Natural killer cell (primary cell): ENCODE measurements around the gene CDHR1. TPM values are rescaled to one million over a fixed set of nuclear protein-coding genes. Genes with fewer than 3 reads are reported as not detected.

Source experiments
- ATAC-seq, 3 donors: fragments of 150-1000 bp in 2 of 3; fragments of 200-7000 bp in 1 of 3; cut with Tn5 transposase; 1 replicate in 1 of 3; 2 replicates in 2 of 3; pipeline ENCODE4 v1.10.0; 2021; ENCODE audit warnings: mild to moderate bottlenecking in 2 of 3, moderate library complexity in 2 of 3
- DNase-seq, 2 donors: peaks; one replicate each; pipeline versions ENCODE4 v3.0.0 to v3.0.0-alpha.2; 2013 to 2021; ENCODE audit warnings: mixed read lengths in 1 of 2
- H3K27ac ChIP-seq: one replicate; pipeline ENCODE4 v1.5.1; 2013; ENCODE audit warnings: mild to moderate bottlenecking, low read length
- H3K27me3 ChIP-seq: one replicate; pipeline ENCODE4 v1.6.1; 2013; ENCODE audit warnings: low read length; ENCODE audit not compliant: control insufficient read depth, insufficient read depth
- H3K36me3 ChIP-seq: one replicate; pipeline ENCODE4 v1.6.1; 2013; ENCODE audit warnings: low read length; ENCODE audit not compliant: control insufficient read depth, insufficient read depth
- H3K4me1 ChIP-seq: one replicate; pipeline ENCODE4 v1.6.1; 2013; ENCODE audit warnings: low read length; ENCODE audit not compliant: control insufficient read depth, insufficient read depth
- H3K4me3 ChIP-seq: one replicate; pipeline ENCODE4 v1.5.1; 2013; ENCODE audit warnings: low read length
- H3K9me3 ChIP-seq: one replicate; pipeline ENCODE4 v1.6.1; 2013; ENCODE audit warnings: low read length; ENCODE audit not compliant: control insufficient read depth, insufficient read depth
- H3K27ac Mint-ChIP-seq, 2 donors: one replicate each; pipeline ENCODE4 v1.8.0; 2022; ENCODE audit warnings: mild to moderate bottlenecking in 2 of 2, mixed read lengths in 2 of 2, moderate library complexity in 1 of 2
- H3K27me3 Mint-ChIP-seq, 2 donors: one replicate each; pipeline ENCODE4 v1.8.0; 2022; ENCODE audit warnings: low read depth in 2 of 2, mixed read lengths in 2 of 2
- H3K36me3 Mint-ChIP-seq: one replicate; pipeline ENCODE4 v1.8.0; 2022; ENCODE audit warnings: mixed read lengths
- H3K4me1 Mint-ChIP-seq, 2 donors: one replicate each; pipeline ENCODE4 v1.8.0; 2022; ENCODE audit warnings: mixed read lengths in 2 of 2
- H3K4me3 Mint-ChIP-seq: one replicate; pipeline ENCODE4 v1.8.0; 2022; ENCODE audit warnings: mild to moderate bottlenecking, moderate library complexity, mixed read lengths
- H3K9me3 Mint-ChIP-seq, 2 donors: one replicate each; pipeline ENCODE4 v1.8.0; 2022; ENCODE audit warnings: mixed read lengths in 2 of 2
- CTCF ChIP-seq: fragments of 200-600 bp; IDR thresholded peaks from one replicate; pipeline ENCODE4 v1.8.0; 2022; ENCODE audit warnings: antibody characterized with exemption
- WGBS: methylation state at CpG from one replicate; pipeline ENCODE4 v1.1.7; 2013; ENCODE audit warnings: missing lambda C conversion rate; ENCODE audit not compliant: insufficient coverage; 5-methylcytosine and 5-hydroxymethylcytosine counted together
- intact Hi-C: fragments of 100-400 bp; cut with micrococcal nuclease; formaldehyde crosslinking; loops from one replicate; pipeline ENCODE4 v1.14.2; 2022
- total RNA-seq, 4 donors: library from RNA; stranded (reverse); fragments of 120-200 nt in 1 of 4; gene quantifications; one replicate each; pipeline versions ENCODE4 v1.2.3 to v1.2.4, GENCODE V29; 2013 to 2022

CDHR1 gene
- total RNA-seq, 3 donors from 2014 or later (not counting 1 experiment from before 2014, with no cell fraction given) = 4.0 to 9.5 (median 6.5) TPM

- H3K4me1 ChIP-seq = peaks cover 53% of the 10 kb centered on the region
Observed at GRCh38 chr10:84176351-84176750, 18.0 kb upstream of the CDHR1 start.

DNA sequence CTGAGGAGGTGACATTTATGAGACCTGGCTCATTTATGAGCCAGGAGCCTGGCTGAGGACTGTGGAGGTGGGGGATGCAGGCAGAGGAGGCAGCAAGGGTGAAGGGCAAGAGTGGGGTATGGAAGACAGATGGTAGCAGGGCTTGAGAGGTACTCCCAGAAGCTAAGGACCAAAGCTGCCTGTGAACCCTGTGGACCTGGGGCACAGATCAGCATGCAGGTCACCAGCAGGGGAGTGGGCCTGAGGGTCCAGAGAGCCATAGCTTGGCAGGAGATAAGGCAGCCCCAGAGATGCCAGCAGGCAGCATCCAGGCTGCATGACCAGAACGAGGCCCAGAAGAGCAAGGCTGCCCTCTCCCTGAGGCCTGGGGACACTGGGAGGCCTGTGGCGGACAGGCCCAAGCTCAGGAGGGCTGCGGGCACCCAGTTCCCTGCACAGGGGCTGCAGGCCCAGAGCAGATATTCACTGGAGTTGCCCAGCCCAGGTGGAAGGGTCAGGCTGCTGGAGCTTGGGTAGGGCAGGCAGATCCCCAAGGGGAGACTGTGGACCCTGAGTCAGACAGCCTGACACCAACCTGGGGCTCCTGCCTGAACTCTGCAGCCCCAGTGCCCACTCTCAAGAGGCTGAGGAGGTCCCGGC, 17.4 kb upstream of the CDHR1 start:
- no peaks in the 10 kb centered on the region for H3K27me3 Mint-ChIP-seq
- intact Hi-C loops = loop anchor here (5.0 kb wide), 1 partner anchor 155 kb away; no protein-coding TSS in a partner anchor
- no peak for DNase-seq
- no peak overlapping the region for H3K27ac Mint-ChIP-seq
- 82% methylated on average over 4 of the region's 4 CpGs for WGBS
- H3K9me3 Mint-ChIP-seq = no peaks in the 10 kb centered on the region
- Histone ChIP-seq H3K27me3 (no peaks in the 10 kb centered on the region), H3K27ac (peak overlapping the region; percentile 67), H3K4me1 (peaks cover 53% of the 10 kb centered on the region), H3K4me3 (no peak overlapping the region), H3K36me3 (no peaks in the 10 kb centered on the region), H3K9me3 (no peaks in the 10 kb centered on the region)
- peak overlapping the region; percentile 76 for H3K4me3 Mint-ChIP-seq
- no peaks in the 10 kb centered on the region for H3K36me3 Mint-ChIP-seq
- H3K4me1 Mint-ChIP-seq = peaks cover 4 to 10% of the 10 kb centered on the region in 2 donors
- no peak for TF ChIP-seq CTCF
- peak in 2 of 3 donors; percentile 9 to 12 for ATAC-seq

More at GRCh38 chr10:84176351-84176750, 18.0 kb upstream of the CDHR1 start:
- DNase-seq = no peak
- peak overlapping the region; percentile 67 for H3K27ac ChIP-seq
- H3K27ac Mint-ChIP-seq = no peak overlapping the region
- peak overlapping the region; percentile 76 for H3K4me3 Mint-ChIP-seq
- intact Hi-C loops = loop anchor here (5.0 kb wide), 1 partner anchor 156 kb away; no protein-coding TSS in a partner anchor
- no peaks in the 10 kb centered on the region for H3K27me3 ChIP-seq
- no peaks in the 10 kb centered on the region for H3K9me3 Mint-ChIP-seq
- no peak for ATAC-seq
- H3K4me1 Mint-ChIP-seq = peaks cover 4 to 10% of the 10 kb centered on the region in 2 donors
- no peak overlapping the region for H3K4me3 ChIP-seq
- no peaks in the 10 kb centered on the region for H3K9me3 ChIP-seq
- 91% methylated on average over 4 of the region's 4 CpGs for WGBS
- H3K36me3 Mint-ChIP-seq = no peaks in the 10 kb centered on the region
- no peak for TF ChIP-seq CTCF
- no peaks in the 10 kb centered on the region for H3K36me3 ChIP-seq
- no peaks in the 10 kb centered on the region for H3K27me3 Mint-ChIP-seq

DNA sequence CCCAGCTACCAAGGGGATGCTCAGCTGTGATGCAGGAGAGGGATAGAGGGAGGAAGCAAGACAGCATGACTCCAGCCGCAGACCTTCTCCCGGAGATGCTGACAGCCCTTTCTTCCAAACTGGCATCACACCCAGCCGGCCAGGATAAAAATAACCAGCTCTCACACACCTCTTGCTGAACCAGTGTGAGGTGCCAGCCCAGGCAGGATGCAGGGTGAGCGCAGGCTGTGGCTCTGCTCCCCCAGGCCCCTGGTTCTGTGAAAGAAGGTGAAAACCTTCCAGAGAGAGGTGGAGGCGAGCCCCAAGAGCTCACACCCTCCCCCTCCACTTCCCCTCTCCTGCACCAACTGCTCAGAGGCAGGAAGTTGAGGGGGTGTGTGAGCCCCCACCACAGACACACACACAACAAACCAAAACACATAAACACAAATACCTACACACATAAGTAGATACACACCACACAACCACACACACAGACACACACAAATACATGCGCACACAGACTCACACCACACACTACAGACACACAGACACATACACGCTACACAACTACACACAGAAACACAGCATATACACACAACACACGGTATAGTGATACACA, 16.7 kb upstream of the CDHR1 start:
- no peak for TF ChIP-seq CTCF

More for the DNA sequence above, 16.7 kb upstream of the CDHR1 start:
- Histone ChIP-seq H3K9me3 (no peaks in the 10 kb centered on the region), H3K27me3 (no peaks in the 10 kb centered on the region), H3K27ac (peak overlapping the region; percentile 67), H3K36me3 (no peaks in the 10 kb centered on the region), H3K4me3 (no peak overlapping the region), H3K4me1 (peaks cover 49% of the 10 kb centered on the region)
- Mint-ChIP-seq H3K9me3 (no peaks in the 10 kb centered on the region), H3K4me1 (peaks cover 4 to 10% of the 10 kb centered on the region in 2 donors), H3K36me3 (no peaks in the 10 kb centered on the region), H3K27me3 (no peaks in the 10 kb centered on the region), H3K4me3 (no peak overlapping the region), H3K27ac (no peak overlapping the region)
- 20% methylated on average over 7 of the region's 8 CpGs for WGBS
- ATAC-seq = peak; percentile 87 to 95 (median 94)
- DNase-seq = peak; percentile 61 to 78
- intact Hi-C loops = loop anchor here (5.0 kb wide), 1 partner anchor 155 kb away; no protein-coding TSS in a partner anchor
